ENCODE data around the gene ATRNL1. TPM values are rescaled to one million over a fixed set of nuclear protein-coding genes. Genes with fewer than 3 reads are reported as not detected.

Gene ATRNL1
- total and polyA plus RNA-seq, 4 donors = 0.40 to 26.9 (median 5.3) TPM

GRCh38 chr10:115422624-115423023 is 329.5 kb downstream of the ATRNL1 start:
- WGBS = 73% methylated on average over 1 of the region's 1 CpG
- Histone ChIP-seq H3K36me3 (ENCODE audit: control insufficient read depth in 4 of 4, insufficient read depth in 3 of 4, low read depth in 1 of 4, low read length in 3 of 4) (no peaks in the 10 kb centered on the region), H3K4me3 (ENCODE audit: low read depth in 1 of 3, low read length in 3 of 3) (no peak overlapping the region), H3K27ac (ENCODE audit: low read depth in 1 of 2, low read length in 2 of 2) (no peak overlapping the region), H3K9me3 (ENCODE audit: control insufficient read depth in 4 of 4, low read length in 3 of 4) (peaks cover 0 to 3% (median under 1%) of the 10 kb centered on the region in 4 donors), H3K27me3 (ENCODE audit: control insufficient read depth in 4 of 4, insufficient read depth in 4 of 4, low read length in 3 of 4) (peaks cover 0 to 3% (median 0%) of the 10 kb centered on the region in 4 donors), H3K9ac (ENCODE audit: low read depth in 1 of 2, low read length in 2 of 2) (no peak overlapping the region), H3K4me1 (ENCODE audit: control insufficient read depth in 4 of 4, insufficient read depth in 4 of 4, low read length in 3 of 4) (no peaks in the 10 kb centered on the region)
- DNase-seq (ENCODE audit: low spot score) = no peak
- TF ChIP-seq CTCF (IDR thresholded peaks at IDR 0.05; ENCODE audit: low read depth, low read length, missing input control) (no peak), HNF4G (IDR thresholded peaks at IDR 0.05) (no peak), GABPA (IDR thresholded peaks at IDR 0.05 in 1 of 2, conservative IDR thresholded peaks at IDR 0.05 in 1 of 2) (no peak), RAD21 (IDR thresholded peaks at IDR 0.05) (no peak), EGR1 (IDR thresholded peaks at IDR 0.05; ENCODE audit: low read depth in 2 of 2) (no peak), NR2F2 (IDR thresholded peaks at IDR 0.05) (no peak), REST (IDR thresholded peaks at IDR 0.05) (no peak), FOXA2 (IDR thresholded peaks at IDR 0.05) (no peak), ZBTB33 (IDR thresholded peaks at IDR 0.05) (no peak), TAF1 (conservative IDR thresholded peaks at IDR 0.05) (no peak), ATF3 (IDR thresholded peaks at IDR 0.05) (no peak), HNF4A (conservative IDR thresholded peaks at IDR 0.05) (no peak), RXRA (IDR thresholded peaks at IDR 0.05) (no peak), JUND (IDR thresholded peaks at IDR 0.05) (no peak)

- DNase-seq (ENCODE audit: low spot score) = no peak
- no peak for TF ChIP-seq REST (IDR thresholded peaks at IDR 0.05)
- Histone ChIP-seq H3K9me3 (ENCODE audit: control insufficient read depth in 4 of 4, low read length in 3 of 4) (no peaks in the 10 kb centered on the region), H3K36me3 (ENCODE audit: control insufficient read depth in 4 of 4, insufficient read depth in 3 of 4, low read depth in 1 of 4, low read length in 3 of 4) (no peaks in the 10 kb centered on the region), H3K27me3 (ENCODE audit: control insufficient read depth in 4 of 4, insufficient read depth in 4 of 4, low read length in 3 of 4) (peaks cover 0 to 3% (median 0%) of the 10 kb centered on the region in 4 donors), H3K4me3 (ENCODE audit: low read depth in 1 of 3, low read length in 3 of 3) (no peak overlapping the region), H3K27ac (ENCODE audit: low read depth in 1 of 2, low read length in 2 of 2) (no peak overlapping the region), H3K4me1 (ENCODE audit: control insufficient read depth in 4 of 4, insufficient read depth in 4 of 4, low read length in 3 of 4) (no peaks in the 10 kb centered on the region), H3K9ac (ENCODE audit: low read depth in 1 of 2, low read length in 2 of 2) (no peak overlapping the region)
- 62% methylated on average over 2 of the region's 2 CpGs for WGBS
These were observed 334.4 kb downstream of the ATRNL1 start for GRCh38 chr10:115427611-115428010.

All from liver (tissue), 9 donors.